Naive thymus-derived CD8-positive, alpha-beta T cell (primary cell): ENCODE measurements around the gene WNT3A. TPM values are rescaled to one million over a fixed set of nuclear protein-coding genes. Genes with fewer than 3 reads are reported as not detected.

Experiments
- ATAC-seq, 2 donors: fragments of 150-1000 bp; cut with Tn5 transposase in 1 of 2; sonication (Bioruptor Pico), chemical (Tn5 transposase) in 1 of 2; 1 replicate in 1 of 2; 2 replicates in 1 of 2; pipeline ENCODE4 v1.10.0; 2021; ENCODE audit warnings: mild to moderate bottlenecking in 2 of 2, moderate library complexity in 2 of 2
- POLR2A ChIA-PET: fragments of 350-600 bp; sonication (Branson Sonifier 250); formaldehyde crosslinking; loops from one replicate; lab custom pipeline; 2021; ENCODE audit warnings: antibody characterized with exemption; lab: Charles Lee
- DNase-seq, 10 donors: peaks; one replicate each; pipeline versions ENCODE4 v3.0.0 to v3.0.0-alpha.2; 2020 to 2022
- H3K27ac Mint-ChIP-seq, 10 donors: one replicate each; pipeline ENCODE4 v1.8.0; 2020 to 2022; ENCODE audit warnings: mild to moderate bottlenecking in 10 of 10, mixed read lengths in 10 of 10, moderate library complexity in 4 of 10, inconsistent platforms in 1 of 10
- H3K27me3 Mint-ChIP-seq, 5 donors: one replicate each; pipeline ENCODE4 v1.8.0; 2021 to 2022; ENCODE audit warnings: mixed read lengths in 5 of 5
- H3K36me3 Mint-ChIP-seq, 3 donors: one replicate each; pipeline ENCODE4 v1.8.0; 2020 to 2022; ENCODE audit warnings: mixed read lengths in 3 of 3, mild to moderate bottlenecking in 2 of 3, inconsistent platforms in 1 of 3
- H3K4me1 Mint-ChIP-seq, 4 donors: one replicate each; pipeline ENCODE4 v1.8.0; 2021 to 2022; ENCODE audit warnings: mixed read lengths in 4 of 4
- H3K4me3 Mint-ChIP-seq, 10 donors: one replicate each; pipeline ENCODE4 v1.8.0; 2020 to 2022; ENCODE audit warnings: mild to moderate bottlenecking in 10 of 10, mixed read lengths in 10 of 10, moderate library complexity in 6 of 10, inconsistent platforms in 1 of 10
- H3K9me3 Mint-ChIP-seq, 9 donors: one replicate each; pipeline ENCODE4 v1.8.0; 2020 to 2022; ENCODE audit warnings: mixed read lengths in 9 of 9, mild to moderate bottlenecking in 3 of 9, inconsistent platforms in 1 of 9, moderate library complexity in 1 of 9
- polyA plus RNA-seq, 3 donors: library from polyadenylated mRNA; unstranded; fragments of 300-500 nt; fragmentation: Illumina TruSeq; gene quantifications; one replicate each; pipeline ENCODE4 v1.2.3, GENCODE V29; 2021
- total RNA-seq, 8 experiments: library from RNA in 2 of 8; stranded (reverse) in 2 of 8; gene quantifications; one replicate each; pipeline ENCODE4 v1.2.3 and lab custom pipeline; 2021 to 2026

The WNT3A gene
- total and polyA plus RNA-seq, 5 experiments from 2014 or later, result not detected

DNA sequence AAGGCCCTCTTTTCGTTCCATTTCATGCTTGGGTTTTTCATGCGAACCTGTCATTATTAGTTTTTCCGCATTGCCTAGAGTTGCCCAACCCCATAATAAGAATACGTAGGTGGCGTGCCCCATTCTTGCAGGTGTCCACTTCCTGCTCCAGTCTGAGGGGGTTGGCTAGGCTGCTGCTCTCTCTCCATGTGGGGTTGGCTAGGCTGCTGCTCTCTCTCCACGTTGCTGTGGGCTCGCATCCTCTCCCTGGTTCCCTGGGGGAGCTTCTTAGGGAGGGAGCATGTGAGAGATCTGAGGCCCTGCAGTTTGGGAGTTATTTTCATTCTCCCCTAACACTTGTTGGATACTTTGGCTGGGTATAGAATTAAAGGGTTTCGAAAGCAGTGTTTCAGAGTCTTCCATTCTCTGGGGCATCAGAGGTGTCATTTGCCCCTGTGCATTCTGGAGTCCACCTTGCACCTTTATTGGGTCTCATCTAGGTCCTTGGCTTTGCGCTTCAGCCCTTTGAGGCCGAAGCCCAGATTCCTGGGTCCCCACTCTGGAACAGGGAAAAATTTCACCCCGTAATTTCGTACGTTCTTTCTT is 87.7 kb downstream of the WNT3A start:
- H3K4me1 Mint-ChIP-seq, result peaks cover 28 to 67% (median 60%) of the 10 kb centered on the region in 4 donors
- peaks cover 0 to 14% (median 7%) of the 10 kb centered on the region in 9 donors for H3K9me3 Mint-ChIP-seq
- DNase-seq (peak in 1 of 10 donors; percentile 54), ATAC-seq (no peak)
- peaks cover 6 to 53% (median 14%) of the 10 kb centered on the region in 3 donors for H3K36me3 Mint-ChIP-seq
- POLR2A ChIA-PET, result interaction anchor here (0.6 to 0.8 kb wide), 2 partner anchors 363 to 1306 kb away, joined by 3 to 4 read pairs; a partner anchor contains a TSS
- peak overlapping the region in 3 of 10 donors; percentile 18 to 39 (median 36) for H3K4me3 Mint-ChIP-seq
- no peaks in the 10 kb centered on the region for H3K27me3 Mint-ChIP-seq
- peak overlapping the region in 7 of 10 donors; percentile 7 to 77 (median 56) for H3K27ac Mint-ChIP-seq

GRCh38 chr1:228095161-228095560 is 88.4 kb downstream of the WNT3A start:
- Mint-ChIP-seq H3K27me3 (no peaks in the 10 kb centered on the region), H3K36me3 (peaks cover 6 to 58% (median 14%) of the 10 kb centered on the region in 3 donors), H3K9me3 (peaks cover 0 to 14% (median 7%) of the 10 kb centered on the region in 9 donors), H3K4me1 (peaks cover 25 to 61% (median 54%) of the 10 kb centered on the region in 4 donors), H3K4me3 (peak overlapping the region in 2 of 10 donors; percentile 18), H3K27ac (peak overlapping the region in 7 of 10 donors; percentile 7 to 79 (median 58))
- POLR2A ChIA-PET, result interaction anchor here (0.6 to 0.8 kb wide), 2 partner anchors 362 to 1306 kb away, joined by 3 to 4 read pairs; a partner anchor contains a TSS
- DNase-seq, result no peak
- ATAC-seq, result no peak

- H3K27ac Mint-ChIP-seq, result peak overlapping the region in 4 of 10 donors; percentile 2 to 79 (median 30)
- ATAC-seq (no peak), DNase-seq (peak in 1 of 10 donors; percentile 30)
- H3K4me1 Mint-ChIP-seq, result peaks cover 23 to 53% (median 47%) of the 10 kb centered on the region in 4 donors
- peak overlapping the region in 2 of 10 donors; percentile 4 to 19 for H3K4me3 Mint-ChIP-seq
- POLR2A ChIA-PET, result no interaction called here
- peaks cover 0 to 14% (median 7%) of the 10 kb centered on the region in 9 donors for H3K9me3 Mint-ChIP-seq
- H3K36me3 Mint-ChIP-seq, result peaks cover 6 to 58% (median 14%) of the 10 kb centered on the region in 3 donors
- no peaks in the 10 kb centered on the region for H3K27me3 Mint-ChIP-seq
Measured at GRCh38 chr1:228095938-228096337, 89.1 kb downstream of the WNT3A start.

- Mint-ChIP-seq H3K9me3 (peaks cover 0 to 14% (median 7%) of the 10 kb centered on the region in 9 donors), H3K27ac (peak overlapping the region in 2 of 10 donors; percentile 20 to 67), H3K36me3 (peaks cover 6 to 62% (median 14%) of the 10 kb centered on the region in 3 donors), H3K27me3 (no peaks in the 10 kb centered on the region), H3K4me3 (no peak overlapping the region), H3K4me1 (peaks cover 20 to 50% (median 47%) of the 10 kb centered on the region in 4 donors)
- POLR2A ChIA-PET, result interaction anchor here (2.7 kb wide), 1 partner anchor 14 kb away, joined by 14 read pairs; the partner anchor contains the start of gene ARF1
- ATAC-seq, result no peak
- DNase-seq, result peak in 1 of 10 donors; percentile 46
Measured at GRCh38 chr1:228096416-228097332, 89.9 kb downstream of the WNT3A start.

DNA sequence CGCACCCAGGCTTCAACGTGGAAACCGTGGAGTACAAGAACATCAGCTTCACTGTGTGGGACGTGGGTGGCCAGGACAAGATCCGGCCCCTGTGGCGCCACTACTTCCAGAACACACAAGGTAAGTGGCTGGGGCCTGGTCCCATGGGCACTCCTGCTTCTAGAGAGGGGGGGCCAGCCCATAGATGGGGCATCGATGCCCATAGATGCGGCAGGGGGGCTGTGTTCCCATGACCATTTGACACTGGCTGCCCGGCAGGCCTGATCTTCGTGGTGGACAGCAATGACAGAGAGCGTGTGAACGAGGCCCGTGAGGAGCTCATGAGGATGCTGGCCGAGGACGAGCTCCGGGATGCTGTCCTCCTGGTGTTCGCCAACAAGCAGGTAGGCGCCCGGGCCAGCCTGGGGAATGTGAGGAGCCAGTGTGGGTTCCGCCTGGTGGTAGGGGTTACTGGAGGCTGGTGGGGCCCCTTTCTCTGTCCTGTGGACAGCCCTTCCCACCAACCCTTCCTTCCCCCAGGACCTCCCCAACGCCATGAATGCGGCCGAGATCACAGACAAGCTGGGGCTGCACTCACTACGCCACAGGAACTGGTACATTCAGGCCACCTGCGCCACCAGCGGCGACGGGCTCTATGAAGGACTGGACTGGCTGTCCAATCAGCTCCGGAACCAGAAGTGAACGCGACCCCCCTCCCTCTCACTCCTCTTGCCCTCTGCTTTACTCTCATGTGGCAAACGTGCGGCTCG is 90.7 kb downstream of the WNT3A start:
- peak overlapping the region in 2 of 10 donors; percentile 45 to 60 for H3K4me3 Mint-ChIP-seq
- H3K4me1 Mint-ChIP-seq, result peaks cover 17 to 44% (median 41%) of the 10 kb centered on the region in 4 donors
- POLR2A ChIA-PET, result interaction anchor here (2.7 kb wide), 1 partner anchor 15 kb away, joined by 14 read pairs; the partner anchor contains the start of gene ARF1
- H3K27ac Mint-ChIP-seq, result peak overlapping the region in 4 of 10 donors; percentile 10 to 68 (median 58)
- peaks cover 6 to 56% (median 14%) of the 10 kb centered on the region in 3 donors for H3K36me3 Mint-ChIP-seq
- peaks cover 0 to 14% (median 7%) of the 10 kb centered on the region in 9 donors for H3K9me3 Mint-ChIP-seq
- ATAC-seq, result no peak
- no peak for DNase-seq
- no peaks in the 10 kb centered on the region for H3K27me3 Mint-ChIP-seq

- ATAC-seq (no peak), DNase-seq (no peak)
- Mint-ChIP-seq H3K27ac (peak overlapping the region in 4 of 10 donors; percentile 17 to 68 (median 50)), H3K27me3 (peaks cover 0 to 1% (median 0%) of the 10 kb centered on the region in 5 donors), H3K36me3 (peaks cover 6 to 50% (median 14%) of the 10 kb centered on the region in 3 donors), H3K4me3 (peak overlapping the region in 1 of 10 donors; percentile 32), H3K4me1 (peaks cover 18 to 43% (median 41%) of the 10 kb centered on the region in 4 donors), H3K9me3 (peaks cover 0 to 14% (median 7%) of the 10 kb centered on the region in 9 donors)
- POLR2A ChIA-PET, result interaction anchor here (2.7 kb wide), 1 partner anchor 16 kb away, joined by 14 read pairs; the partner anchor contains the start of gene ARF1
Measured at GRCh38 chr1:228098323-228098931, 91.6 kb downstream of the WNT3A start.

DNA sequence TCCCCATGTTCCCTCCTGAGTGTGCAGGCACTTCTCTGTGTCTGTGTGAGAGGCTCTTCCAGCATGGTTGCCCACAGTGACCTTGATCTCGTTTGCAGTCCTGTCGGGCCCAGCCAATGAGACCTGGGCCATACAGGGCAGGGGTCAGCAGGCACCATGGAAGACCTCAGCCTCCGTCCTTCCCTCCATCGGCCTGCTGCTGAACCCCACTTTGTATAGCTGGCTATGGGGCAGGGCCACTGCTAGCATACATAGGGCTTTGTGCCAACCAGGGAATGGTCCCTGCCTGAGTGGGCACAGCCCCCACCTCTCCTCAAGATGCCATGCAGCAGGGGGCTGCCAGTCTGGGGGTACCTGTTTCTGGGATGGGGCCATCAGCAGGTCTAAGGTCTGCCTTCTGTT is 92.5 kb downstream of the WNT3A start:
- DNase-seq (peak in 1 of 10 donors; percentile 38), ATAC-seq (no peak)
- H3K9me3 Mint-ChIP-seq, result peaks cover 0 to 13% (median 7%) of the 10 kb centered on the region in 9 donors
- H3K4me3 Mint-ChIP-seq, result no peak overlapping the region
- POLR2A ChIA-PET, result interaction anchor here (0.8 to 2.7 kb wide), 6 partner anchors 9 to 67 kb away, joined by 3 to 14 read pairs (median 4); partner anchors contain the start of genes ARF1, IBA57 and MRPL55
- peaks cover 6 to 50% (median 11%) of the 10 kb centered on the region in 3 donors for H3K36me3 Mint-ChIP-seq
- peaks cover 0 to 1% (median 0%) of the 10 kb centered on the region in 5 donors for H3K27me3 Mint-ChIP-seq
- peak overlapping the region in 6 of 10 donors; percentile 17 to 93 (median 49) for H3K27ac Mint-ChIP-seq
- peaks cover 20 to 47% (median 45%) of the 10 kb centered on the region in 4 donors for H3K4me1 Mint-ChIP-seq

DNA sequence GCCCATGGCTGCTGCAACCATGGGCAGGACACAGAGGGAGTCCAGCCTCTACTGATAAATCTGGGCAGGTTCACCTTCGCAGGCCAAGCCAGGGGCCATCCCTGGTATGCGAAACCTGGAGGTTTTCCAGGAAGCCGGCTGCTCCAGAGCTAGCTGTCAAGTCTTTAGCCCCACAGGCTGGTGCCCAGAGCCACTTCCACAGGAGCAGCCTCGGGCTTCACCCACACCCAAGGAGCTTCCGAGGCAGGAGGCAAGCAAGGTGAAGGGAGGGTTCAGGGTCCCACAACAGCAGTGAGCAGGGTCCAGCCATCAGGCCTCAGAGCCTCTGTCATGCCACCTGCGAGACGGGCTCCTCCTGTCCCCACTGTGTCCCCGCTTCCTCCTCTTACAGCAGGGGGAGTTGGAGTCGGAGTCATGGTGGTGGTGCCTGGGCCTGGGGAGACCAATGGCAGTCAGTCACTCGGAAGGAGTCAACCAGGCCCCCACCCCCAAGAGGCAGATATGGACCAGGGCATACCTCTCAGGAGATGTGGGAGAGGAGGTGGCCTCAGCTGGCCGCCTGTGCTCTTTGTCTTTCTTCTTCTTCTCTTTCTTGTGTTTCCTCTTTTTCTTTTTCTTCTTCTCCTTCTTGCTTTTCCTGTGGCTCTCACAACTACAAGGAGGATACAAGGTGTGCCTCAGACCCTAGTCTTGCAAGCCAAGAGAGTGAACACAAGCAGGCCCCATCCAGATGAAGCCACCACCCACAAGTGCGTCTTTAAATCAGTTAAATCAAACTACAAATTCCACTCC is 94.2 kb downstream of the WNT3A start:
- Mint-ChIP-seq H3K36me3 (peaks cover 0 to 40% (median 0%) of the 10 kb centered on the region in 3 donors), H3K9me3 (no peaks in the 10 kb centered on the region)

GRCh38 chr1:228101614-228101993 is 94.8 kb downstream of the WNT3A start:
- POLR2A ChIA-PET, result no interaction called here
- DNase-seq (peak in 1 of 10 donors; percentile 61), ATAC-seq (no peak)
- peaks cover 0 to 41% (median 0%) of the 10 kb centered on the region in 3 donors for H3K36me3 Mint-ChIP-seq
- peaks cover 0 to 1% (median 0%) of the 10 kb centered on the region in 5 donors for H3K27me3 Mint-ChIP-seq
- peak overlapping the region; percentile 24 to 98 (median 78) for H3K4me3 Mint-ChIP-seq
- peak overlapping the region; percentile 63 to 93 (median 90) for H3K27ac Mint-ChIP-seq
- H3K9me3 Mint-ChIP-seq, result no peaks in the 10 kb centered on the region
- H3K4me1 Mint-ChIP-seq, result peaks cover 10 to 31% (median 30%) of the 10 kb centered on the region in 4 donors

More for the DNA sequence above, 94.2 kb downstream of the WNT3A start:
- DNase-seq (peak in 1 of 10 donors; percentile 56), ATAC-seq (no peak)
- Mint-ChIP-seq H3K27ac (peak overlapping the region; percentile 63 to 93 (median 90)), H3K4me3 (peak overlapping the region; percentile 24 to 98 (median 78)), H3K4me1 (peaks cover 10 to 34% (median 32%) of the 10 kb centered on the region in 4 donors), H3K27me3 (peaks cover 0 to 1% (median 0%) of the 10 kb centered on the region in 5 donors)
- POLR2A ChIA-PET, result interaction anchor here (1.5 kb wide), 1 partner anchor 19 kb away, joined by 3 read pairs; the partner anchor contains the start of gene ARF1
